GM21619 (cell line): Measurements from ENCODE around the gene ACACA.

Experiments used
- ATAC-seq: cut with Tn5 transposase; IDR thresholded peaks from one replicate; pipeline ENCODE4 v1.9.1; 2021; ENCODE audit not compliant: unreplicated experiment

ACACA gene

GRCh38 chr17:37299257-37299980, 107.2 kb downstream of the ACACA start:
- no peak for ATAC-seq

DNA sequence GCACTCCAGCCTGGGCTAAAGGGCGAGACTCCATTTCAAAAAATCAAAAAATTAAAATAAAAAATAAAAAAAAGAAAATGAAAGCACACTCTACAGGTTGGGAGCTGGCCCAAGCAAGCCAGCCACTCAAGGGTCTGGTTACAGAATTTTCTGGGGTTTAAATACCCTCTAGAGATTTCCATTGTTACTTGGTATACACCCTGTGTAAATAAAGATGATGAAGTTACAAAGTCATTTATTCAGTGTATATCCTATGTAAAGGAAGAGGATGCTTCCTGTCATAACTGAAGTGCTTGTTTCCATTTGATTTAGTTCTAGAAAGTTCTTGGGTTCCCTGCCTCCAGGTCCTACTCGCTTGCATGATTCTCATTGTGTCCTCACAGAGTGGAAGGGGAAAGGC, 110.7 kb downstream of the ACACA start:
- no peak for ATAC-seq

DNA sequence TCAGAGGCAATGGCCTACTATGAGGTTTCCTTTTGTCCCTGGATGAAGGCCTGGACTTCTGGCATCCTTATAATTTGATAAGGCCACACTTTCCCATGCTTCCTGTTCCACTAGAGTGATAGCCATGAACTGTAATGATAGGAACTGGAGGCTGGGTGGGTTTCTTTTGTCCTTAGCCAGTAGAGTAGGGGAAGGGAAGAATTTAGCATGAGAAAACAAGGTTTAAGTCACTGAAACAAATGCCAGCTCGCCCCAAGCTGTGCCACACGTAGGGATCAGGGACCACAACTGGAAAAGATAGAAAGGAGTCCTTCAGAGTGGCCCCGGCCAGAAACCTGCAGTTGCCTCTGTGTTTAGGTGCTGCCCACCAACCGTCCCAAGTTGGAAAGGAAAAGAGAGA, 111.7 kb downstream of the ACACA start:
- ATAC-seq, result no peak

DNA sequence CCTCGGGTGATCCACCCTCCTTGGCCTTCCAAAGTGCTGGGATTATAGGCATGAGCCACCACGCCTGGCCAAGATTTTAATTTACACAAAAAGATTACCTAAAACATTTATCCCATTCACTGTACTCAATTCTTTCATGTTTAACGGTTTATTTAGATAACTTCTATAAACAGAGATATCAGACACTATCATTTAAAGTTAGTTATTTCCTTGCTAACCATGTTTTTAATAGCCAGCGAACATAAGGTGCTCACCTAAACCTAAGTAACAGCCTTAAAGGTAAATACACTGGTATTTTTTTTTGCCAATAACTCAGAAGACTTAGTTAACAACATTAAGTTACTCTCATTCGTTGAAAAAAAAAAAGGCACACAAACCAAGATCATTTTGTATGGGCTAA, 112.9 kb downstream of the ACACA start:
- no peak for ATAC-seq

- no peak for ATAC-seq
Measured at GRCh38 chr17:37292429-37293139, 114.1 kb downstream of the ACACA start.

- ATAC-seq, result no peak
Measured at GRCh38 chr17:37291351-37291750, 115.3 kb downstream of the ACACA start.

DNA sequence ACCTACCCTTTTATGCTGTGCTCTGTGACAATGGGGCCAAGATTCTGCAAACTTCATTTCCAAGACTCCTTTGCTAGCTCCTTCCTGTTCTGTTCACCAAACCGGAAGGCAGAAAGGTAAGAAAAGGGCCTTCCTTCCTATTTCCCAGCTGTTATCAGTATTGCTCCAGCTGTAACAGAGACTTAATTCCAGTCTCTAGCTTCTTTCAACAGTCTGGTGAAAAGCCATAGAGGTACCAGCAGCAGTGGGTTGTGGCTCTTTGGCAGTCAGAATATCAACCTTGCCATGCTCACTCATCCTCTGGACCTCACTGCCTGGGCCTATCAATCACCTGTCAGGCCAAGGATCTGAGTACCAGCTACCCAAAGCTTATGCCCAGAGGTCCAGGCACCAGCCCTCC, 120.2 kb downstream of the ACACA start:
- ATAC-seq, result no peak

GRCh38 chr17:37284191-37284590, 122.4 kb downstream of the ACACA start:
- ATAC-seq, result no peak

GRCh38 chr17:37283414-37283961, 123.1 kb downstream of the ACACA start:
- ATAC-seq, result no peak

DNA sequence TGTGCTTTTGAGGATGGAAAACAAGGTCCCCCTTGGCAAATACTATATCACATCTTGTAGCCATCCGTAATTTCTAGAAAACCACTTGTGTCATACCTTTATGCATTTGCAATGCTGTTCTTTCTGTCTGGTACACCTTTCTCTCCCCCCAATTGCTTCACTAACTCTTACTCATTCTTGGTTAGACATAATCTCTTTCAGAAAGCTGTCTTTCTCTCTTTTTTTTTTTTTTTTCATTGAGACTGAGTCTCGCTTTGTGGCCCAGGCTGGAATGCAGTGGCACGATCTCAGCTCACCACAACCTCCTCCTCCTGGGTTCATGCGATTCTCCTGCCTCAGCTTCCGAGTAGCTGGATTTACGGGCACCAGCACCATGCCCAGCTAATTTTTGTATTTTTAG, 125.8 kb downstream of the ACACA start:
- ATAC-seq, result no peak

GRCh38 chr17:37278247-37278894, 128.3 kb downstream of the ACACA start:
- no peak for ATAC-seq

- no peak for ATAC-seq
Measured at GRCh38 chr17:37276475-37276874, 130.2 kb downstream of the ACACA start.

- no peak for ATAC-seq
Measured at GRCh38 chr17:37274461-37274860, 132.2 kb downstream of the ACACA start.

GRCh38 chr17:37273409-37274051, 133.1 kb downstream of the ACACA start:
- no peak for ATAC-seq

- no peak for ATAC-seq
Measured at GRCh38 chr17:37265446-37266173, 141.0 kb downstream of the ACACA start.

DNA sequence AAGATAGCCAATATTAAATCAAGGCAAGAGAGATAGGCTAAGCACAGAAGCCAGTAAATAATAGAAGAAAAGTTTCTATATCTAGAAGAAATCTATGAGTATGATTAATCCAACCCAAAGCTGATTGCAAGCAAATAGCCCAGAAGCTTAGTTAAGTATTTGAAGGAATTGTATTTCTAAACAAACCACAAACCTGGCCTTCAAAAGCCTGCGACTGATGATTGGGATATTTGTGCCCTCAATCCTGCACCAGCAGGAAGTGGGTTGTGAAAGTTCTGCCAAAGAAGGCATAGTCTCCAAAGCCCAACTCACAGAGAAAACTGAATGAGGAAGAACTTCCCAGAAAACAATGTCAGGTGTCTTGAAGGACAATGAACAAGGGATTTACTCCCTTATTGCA, 145.3 kb downstream of the ACACA start:
- no peak for ATAC-seq

DNA sequence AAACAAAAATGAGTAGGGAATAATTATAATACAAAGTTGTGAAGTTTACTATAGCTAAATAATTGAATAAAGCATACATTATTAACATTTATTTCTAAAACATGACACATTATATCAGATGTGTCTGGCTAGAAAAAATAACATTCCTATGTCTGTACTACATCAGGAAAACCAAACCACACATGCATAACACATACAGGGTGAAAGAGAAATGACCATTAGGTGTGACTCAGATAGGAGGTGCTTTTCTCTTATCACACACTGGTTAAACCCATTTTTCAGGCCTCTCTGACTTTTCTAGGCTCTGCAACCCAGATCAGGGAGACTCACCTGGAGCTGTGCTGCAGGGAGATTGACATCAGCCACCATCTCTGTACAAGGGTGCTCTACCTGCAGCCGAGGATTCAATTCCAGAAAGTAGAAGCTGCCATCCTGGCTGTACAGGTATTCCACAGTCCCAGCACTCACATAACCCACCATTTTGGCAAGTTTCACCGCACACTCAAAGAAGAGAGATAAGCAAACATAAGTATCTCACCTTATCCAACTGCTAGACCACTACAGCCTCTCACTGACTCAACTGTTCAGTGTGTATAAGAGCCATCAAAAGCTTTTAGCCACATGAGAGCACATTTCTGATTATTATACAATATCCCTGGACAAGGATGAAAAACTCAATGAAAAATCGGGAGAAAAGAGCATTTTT, 147.5 kb downstream of the ACACA start:
- ATAC-seq, result no peak

DNA sequence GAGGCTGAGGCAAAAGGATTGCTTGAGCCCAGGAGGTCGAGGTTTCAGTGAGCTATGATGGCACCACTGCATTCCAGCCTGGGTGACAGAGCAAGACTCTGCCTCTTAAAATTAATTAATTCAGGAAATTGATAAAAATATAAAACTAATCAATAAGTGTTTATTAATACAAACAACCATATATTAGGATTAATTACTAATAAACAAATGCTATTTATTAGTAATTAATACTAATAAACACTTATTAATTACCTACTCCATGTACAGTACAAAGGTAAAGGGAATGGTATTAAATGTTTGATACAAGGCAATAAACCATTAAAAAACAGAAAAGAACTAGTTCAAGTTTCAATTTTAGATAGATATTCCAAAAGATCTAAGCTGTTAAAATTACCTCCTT, 150.0 kb downstream of the ACACA start:
- no peak for ATAC-seq

DNA sequence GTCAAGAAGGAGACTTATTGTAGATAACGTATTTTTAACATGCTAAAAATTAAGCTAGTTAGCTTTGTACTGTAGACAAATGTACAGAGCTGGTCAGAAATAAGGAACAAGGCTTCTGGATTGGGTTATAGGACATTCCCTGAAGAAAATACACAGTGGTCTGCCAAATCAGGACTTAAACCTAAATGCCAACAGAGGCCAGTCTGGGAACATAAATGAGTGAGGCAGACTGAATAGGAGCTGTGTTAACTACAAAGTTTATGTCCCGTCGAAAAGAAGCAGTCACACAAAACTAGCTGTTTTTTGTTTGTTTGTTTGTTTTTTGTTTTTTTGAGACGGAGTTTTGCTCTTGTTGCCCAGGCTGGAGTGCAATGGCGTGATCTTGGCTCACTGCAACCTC, 151.2 kb downstream of the ACACA start:
- ATAC-seq, result no peak

DNA sequence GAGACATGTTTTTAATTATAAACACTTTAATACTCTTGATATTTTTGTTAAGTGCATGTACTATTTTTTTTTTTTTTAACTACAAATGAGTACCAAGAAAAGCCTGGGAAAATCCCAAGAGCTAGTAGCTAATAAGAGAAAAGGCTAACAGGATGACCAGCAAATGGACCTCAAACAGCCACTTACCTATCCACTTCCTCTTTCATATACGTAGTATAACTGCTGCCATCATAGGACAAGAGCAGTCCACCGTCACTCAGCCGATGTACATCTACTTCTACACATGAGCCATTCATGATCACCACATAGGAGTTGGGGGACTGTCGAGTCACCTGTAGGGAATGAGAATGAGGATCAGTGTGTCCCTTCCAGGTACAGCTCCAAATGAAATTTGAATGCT, 158.8 kb downstream of the ACACA start:
- ATAC-seq, result no peak
